GM19025 (cell line): ENCODE data around the gene MEP1A.
"Not testable (repeated sequence)": the region's sequence is repeated elsewhere in the genome, so short reads cannot be mapped to it uniquely, and the experiment has no call there.

Source experiments
- ATAC-seq: cut with Tn5 transposase; IDR thresholded peaks from one replicate; pipeline ENCODE4 v1.9.1; 2021; ENCODE audit warnings: mild to moderate bottlenecking, low read depth, moderate library complexity; ENCODE audit not compliant: unreplicated experiment

Gene MEP1A

DNA sequence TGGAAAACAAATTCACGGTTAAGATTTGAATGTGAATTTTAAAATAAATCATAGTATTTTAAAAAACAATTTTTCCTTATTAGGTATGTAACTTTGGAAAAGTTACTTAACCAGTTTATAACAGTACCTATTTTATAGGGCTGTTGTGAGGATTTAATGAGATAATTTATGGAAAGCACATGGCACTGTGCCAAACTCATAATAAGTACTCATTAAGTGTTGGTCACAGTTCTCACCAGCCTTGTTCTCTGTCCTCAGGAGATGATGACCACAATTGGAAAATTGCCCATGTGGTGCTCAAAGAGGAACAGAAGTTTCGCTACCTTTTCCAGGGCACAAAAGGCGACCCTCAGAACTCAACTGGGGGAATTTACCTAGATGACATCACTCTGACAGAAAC lies 39.6 kb downstream of the MEP1A start:
- ATAC-seq, result no peak

DNA sequence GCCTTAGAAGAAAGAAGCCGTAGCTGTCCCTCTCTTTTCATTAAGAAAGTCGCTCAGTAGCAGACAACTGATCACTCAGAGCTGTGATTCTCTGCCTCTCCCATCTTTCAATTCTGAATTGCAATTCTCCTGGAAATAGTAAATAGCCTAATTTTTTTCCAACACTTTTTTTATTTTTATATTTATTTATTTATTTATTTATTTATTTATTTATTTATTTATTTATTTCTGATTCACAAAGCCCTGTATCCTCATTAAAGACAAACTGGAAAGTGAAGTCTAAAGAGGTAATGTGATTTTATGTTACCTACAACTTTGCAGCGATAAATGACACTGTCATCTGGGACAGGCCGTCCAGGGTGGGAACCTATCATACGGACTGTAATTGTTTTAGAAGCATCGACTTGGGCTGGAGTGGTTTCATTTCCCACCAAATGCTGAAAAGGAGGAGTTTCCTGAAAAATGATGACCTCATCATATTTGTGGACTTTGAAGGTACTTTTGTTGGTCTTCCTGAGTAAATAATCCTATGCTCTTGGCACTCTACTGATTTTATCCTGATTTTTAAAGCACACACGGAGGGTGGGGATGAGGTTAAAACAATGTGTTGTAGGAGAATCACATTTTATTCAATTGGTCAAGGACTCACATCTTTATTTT lies 41.2 kb downstream of the MEP1A start:
- not testable (repeated sequence) for ATAC-seq

DNA sequence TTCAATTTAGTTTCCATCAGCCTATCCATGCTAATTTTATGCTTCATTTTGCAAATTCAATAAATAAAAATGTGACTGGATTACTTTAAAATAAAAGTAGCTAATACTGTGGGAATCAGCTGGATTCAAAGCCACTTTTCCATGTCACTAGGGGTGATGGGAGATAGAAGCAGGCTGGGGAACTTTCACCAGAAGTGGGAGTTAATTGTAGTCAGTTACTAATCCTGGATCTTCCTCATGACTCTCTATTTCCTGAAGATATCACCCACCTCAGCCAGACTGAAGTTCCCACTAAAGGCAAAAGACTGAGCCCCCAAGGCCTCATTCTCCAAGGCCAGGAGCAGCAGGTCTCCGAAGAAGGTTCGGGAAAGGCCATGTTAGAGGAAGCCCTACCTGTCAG lies 41.8 kb downstream of the MEP1A start:
- ATAC-seq, result not testable (repeated sequence)

DNA sequence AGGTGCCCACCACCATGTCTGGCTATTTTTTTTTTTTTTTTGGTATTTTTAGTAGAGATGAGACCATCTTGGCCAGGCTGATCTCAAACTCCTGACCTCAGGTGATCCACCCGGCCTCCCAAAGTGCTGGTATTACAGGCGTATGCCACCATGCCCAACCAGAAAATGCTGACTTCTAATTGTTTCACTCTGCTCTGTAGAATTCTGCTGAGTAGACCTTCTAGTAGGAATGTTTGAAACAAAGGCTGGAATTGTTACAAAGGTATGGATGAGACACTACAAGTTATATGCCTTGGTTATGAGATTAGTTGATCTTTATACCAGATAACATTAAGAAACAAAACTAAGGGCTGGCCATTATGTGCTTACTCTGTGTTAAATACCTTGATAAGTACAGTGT lies 44.8 kb downstream of the MEP1A start:
- no peak for ATAC-seq

DNA sequence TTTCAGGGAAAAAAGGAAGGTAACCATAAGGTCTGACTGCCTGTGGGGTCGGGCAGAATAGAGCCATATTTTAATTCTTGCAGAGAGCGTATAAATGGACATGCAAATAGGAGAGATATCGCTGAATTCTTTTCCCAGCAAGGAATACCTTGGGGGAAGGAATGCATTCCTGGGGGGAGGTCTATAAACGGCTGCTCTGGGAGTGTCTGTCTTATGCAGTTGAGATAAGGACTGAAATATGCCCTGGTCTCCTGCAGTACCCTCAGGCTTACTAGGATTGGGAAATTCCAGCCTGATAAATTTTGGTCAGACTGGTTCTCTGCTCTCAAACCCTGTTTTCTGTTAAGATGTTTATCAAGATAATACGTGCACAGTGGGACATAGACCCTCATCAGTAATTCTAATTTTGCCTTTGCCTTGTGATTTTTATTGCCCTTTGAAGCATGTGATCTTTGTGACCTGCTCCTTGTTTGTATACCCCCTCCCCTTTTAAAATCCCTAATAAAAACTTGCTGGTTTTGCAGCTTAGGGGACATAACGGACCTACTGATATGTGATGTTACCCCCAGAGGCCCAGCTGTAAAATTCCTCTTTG lies 49.2 kb downstream of the MEP1A start:
- not testable (repeated sequence) for ATAC-seq

DNA sequence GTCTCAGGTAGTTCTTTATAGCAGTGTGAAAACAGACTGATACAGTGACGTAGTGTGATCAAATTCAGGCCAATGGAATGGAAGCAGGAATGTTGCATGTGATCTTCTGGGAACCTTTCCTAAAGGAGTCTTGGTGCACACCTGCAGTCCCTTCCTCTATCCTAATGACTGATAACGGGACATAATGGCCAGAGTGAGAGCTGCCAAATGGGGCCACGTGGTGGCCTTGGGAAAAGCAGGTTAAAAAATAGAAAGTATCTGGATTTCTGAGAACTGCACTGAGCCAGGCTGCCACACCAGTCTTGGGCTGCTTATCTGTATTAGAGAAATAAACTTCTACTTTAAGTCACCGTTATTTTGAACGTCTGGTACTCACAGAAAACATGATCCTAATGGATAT lies 51.9 kb downstream of the MEP1A start:
- ATAC-seq, result no peak

DNA sequence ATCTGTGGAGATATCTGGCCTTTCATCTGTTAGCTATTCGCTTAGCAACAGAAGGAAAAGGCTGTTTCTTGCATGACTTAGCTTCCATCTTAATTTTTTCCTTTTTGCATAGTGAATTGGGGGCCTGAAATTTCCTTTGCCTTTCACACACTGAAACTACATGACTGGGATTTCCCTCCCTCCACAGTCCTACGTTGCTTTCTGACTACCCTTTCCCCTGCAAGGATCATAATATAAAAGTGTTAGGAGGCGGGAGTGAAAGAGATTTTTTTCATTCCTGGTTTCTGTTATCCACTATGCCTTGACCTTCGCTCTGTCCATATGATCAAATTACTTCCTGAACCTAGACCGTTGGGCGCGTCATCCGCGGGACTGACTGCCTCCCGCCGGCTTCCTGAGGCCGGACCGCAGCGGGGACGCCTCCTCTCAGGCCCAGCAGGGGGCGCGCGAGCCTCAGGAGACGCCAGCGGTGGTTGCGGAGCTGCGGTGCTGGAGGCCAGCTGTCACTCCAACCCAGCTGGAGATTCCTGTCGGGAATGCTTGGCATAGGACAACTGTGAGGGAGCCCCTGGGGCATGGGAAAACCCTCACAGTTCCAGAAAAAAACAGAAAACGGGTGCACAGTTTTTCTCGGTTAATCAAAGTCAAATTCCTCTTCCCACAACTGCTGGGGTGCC lies 55.6 kb downstream of the MEP1A start:
- peak; percentile 91 for ATAC-seq

DNA sequence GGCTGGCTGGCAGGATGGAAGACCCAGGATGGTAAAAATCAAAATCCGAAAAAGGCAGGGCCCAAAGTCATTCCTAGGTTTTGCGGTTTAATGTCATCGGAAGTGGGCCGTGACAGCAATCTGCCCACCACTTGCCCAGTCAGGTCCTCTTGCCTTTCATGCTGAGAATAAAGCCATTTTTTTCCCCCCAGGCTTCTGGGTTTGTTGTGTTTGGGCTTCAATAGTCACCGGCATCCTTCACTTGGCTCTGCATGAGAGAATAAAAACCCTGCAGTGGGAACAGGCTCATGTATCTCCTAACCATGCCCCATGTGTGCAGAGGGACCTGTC lies 56.1 kb downstream of the MEP1A start:
- ATAC-seq, result no peak

DNA sequence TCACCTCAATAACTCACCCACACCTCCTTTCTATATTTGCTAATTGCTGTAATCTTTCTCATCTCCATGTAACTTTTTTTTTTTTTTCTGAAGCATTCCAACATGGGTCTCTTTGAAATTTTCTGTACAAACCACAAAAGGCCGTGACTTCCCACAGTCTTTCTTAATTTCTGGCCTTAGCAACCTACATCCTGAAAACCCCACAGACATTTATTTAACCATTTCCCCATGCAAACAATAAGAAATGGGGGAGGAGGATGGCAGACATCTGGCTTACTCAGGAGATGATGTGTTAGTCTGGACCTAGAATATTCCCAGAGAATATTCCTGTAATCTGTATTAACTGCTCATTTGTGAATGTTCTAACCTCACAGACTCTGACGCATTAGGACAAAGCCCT lies 57.6 kb downstream of the MEP1A start:
- no peak for ATAC-seq

DNA sequence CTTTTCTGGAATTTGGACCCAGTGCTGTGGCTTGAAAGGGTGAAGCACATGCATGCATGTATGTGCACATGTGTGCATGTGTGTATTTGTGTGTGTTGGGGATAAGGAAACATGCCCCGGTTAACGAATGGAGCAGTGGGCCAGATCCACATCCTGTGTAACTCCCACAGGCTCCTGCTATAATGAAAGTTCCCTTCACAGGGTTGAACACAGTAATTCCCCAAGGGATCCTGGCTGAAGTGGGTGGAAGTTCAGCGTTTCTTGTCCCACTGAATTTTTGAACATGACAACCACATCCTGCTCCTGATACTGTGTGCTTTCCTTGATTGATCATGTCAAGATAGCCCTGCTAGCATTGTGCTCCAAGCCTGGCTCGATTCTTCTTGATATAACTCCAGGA lies 58.4 kb downstream of the MEP1A start:
- not testable (repeated sequence) for ATAC-seq

DNA sequence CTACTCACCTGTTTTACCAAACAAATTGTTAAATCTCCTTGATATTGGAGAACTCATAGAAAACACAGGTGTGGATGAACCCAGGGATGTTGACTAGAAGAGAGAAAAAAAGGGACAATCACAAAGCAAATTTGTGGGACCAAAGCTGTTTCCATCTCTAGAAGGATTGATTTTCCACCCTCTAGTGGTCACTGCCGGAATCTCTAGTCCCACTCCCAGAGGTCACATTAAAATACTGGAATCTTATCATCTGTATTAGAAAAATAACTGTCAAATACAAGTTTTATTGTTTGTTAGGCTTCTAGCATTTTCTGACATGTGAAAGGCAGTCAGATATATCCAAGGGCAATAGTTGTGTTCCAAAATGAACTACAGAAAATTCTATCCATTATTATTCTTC lies 62.8 kb downstream of the MEP1A start:
- ATAC-seq, result not testable (repeated sequence)

DNA sequence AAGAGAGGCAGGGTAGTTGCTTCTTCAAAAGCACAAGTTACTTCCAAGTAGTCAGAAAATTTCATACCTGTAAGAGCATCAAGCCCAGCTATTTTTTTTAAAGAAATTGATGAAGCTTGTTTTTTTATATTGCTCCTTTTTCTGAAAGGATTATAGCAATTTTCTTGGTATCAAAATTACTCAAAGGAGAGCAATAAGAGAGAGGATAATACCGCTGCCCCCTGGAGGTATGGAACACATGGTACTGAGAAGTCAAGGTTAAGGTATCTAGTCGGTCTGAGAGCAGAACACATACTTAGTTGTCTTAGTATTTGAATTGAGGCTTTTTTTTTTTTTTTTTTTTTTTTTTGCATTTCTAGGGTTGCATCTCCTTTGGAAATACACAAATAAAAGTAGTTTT lies 69.2 kb downstream of the MEP1A start:
- no peak for ATAC-seq

DNA sequence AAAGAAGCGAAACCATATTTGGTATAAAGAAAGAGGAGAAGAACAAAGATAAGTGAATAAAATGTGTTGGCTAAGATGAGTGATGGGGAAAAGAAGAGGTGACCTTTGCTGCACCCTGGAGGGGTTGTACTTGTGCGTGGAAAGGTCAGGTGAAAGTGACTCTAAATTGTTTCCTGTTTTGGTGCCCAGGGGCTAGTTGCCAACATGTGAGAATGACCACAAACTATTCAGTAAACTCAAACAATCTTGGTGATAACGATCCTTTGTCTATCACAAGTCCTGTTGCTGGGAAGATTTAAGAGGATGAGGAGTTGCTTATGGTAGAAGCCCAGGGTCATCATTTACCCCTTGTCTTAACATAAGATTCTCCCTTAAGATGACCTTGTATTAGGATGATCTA lies 70.6 kb downstream of the MEP1A start:
- no peak for ATAC-seq

DNA sequence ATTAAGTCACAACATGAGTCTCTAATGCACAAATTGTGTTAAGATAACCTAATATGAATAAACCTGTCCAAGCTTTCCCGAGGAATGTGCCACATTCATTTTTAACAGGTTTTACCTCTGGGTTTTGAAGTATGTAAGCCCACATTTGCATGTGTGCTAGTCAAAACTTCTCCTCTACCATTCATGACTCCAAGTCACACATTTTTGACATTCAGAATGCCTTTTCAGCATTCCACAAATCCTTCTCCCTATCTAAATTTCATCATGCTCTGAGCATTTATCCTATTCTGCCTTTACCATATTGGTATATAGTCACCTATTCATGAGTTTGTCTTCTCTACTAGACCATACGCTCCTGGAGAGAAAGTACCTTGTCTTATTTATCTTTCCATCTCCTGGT lies 72.0 kb downstream of the MEP1A start:
- ATAC-seq, result no peak

DNA sequence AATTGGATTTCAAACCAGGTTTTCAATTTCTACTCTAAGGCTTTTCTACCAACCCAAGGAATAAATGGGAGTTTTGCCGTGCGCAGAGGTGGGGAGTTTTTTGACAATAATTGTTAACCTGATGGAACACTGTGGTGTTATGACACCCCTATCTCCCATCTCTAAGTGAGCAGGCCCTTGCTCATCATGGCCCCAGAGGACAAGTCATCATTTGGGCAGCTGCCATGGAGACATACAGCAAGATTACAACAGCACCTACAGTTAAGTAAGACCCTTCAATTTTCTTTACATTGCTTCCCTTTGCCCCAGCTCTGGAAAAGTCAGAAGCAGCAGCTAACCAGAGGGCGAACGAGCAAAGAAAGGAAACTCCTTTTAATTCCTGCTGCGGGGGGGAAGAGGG lies 74.2 kb downstream of the MEP1A start:
- ATAC-seq, result no peak

DNA sequence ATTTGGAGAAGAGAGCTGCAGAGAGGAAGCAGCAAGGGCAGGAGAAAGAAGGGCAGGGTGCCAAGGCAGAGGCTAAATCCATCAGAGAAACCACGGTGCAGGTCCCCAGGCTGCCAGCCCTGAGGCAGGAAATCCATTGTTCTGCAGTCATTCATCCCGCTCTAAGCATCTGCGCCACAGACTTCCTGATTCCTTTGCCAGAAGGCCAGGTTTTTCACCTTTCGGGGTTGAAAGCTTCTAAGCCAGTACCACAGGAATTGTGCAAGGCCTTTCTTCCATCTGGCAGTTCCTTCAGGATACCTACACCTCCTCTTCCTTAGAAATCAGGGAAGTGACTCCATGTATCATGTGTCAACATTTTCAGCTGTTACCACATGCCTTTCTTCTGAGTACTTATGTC lies 82.9 kb downstream of the MEP1A start:
- no peak for ATAC-seq

DNA sequence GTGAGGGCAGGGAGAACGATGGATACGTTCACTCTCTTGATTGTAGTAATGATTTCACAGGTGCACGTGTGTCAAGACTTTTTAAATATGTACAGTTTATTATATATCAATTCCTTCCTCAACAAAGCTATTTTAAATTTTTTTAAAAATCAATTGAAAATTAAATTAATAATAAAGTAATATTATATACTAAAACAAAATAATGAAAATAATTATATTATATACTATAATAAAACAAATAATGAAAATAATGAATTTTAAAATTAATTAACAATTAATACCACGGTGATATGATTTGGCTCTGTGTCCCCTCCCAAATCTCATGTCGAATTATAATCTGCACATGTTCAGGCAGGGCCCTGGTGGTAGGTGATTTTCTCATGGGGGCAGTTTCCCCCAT lies 85.8 kb downstream of the MEP1A start:
- ATAC-seq, result no peak

DNA sequence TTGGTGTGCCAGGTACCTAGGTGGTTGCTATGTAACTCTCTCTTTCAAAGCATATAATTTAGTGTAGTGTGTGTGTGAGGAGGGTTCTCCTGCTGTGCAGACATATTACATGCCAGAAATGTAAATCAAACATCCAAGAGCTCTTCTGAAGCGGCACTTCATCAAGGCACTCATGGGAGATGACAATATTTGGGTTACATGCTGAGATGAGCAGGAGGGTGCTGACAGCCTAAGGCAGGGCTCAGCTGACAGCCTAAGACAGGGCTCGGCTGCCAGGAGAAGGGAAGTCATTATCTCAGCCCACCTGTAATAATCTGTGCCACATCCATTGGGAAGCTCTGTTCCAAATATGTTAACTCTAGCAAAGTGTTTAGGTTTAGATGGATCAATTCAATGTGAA lies 89.5 kb downstream of the MEP1A start:
- no peak for ATAC-seq

DNA sequence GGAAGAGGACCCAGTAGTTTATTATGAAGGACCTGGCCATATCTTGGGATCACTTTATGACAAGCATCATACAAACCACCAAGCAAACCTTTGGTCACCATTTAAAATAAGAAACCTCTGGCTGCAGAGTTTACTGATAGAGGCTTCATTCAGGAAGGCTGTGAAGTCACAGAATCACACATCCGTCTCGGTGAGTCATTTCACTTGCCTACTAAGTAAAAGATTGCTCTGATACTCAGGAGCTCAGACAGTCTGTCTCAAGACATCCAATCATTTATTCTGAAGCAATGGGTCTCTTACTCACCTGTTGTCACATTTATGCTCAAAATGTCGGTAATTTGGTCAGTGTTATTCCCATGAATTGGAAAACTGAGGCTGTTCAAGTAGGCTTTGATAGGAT lies 94.8 kb downstream of the MEP1A start:
- no peak for ATAC-seq

DNA sequence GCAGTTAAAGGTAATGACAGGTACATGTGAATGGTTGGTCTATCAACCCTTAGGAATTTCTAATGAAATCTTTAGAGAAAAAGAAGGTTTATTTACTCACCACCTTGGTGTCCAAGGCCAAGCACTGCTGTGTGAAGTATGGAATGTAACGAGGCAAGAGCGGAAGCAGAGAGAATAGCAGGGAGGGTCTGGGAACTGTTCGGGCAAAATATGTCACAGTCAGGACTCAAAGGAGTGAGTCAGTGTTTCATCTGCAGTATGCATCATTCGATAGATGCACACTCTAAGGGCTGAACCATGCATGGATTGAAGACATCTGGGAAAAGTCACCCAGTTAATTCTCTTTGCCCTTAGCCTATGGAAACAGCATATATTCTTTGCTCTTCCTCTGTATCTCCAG lies 95.4 kb downstream of the MEP1A start:
- ATAC-seq, result no peak
